D721Med (cell line): ENCODE measurements around the gene LENG1.
A peak's percentile ranks its signal among the peaks of the same experiment; 100 is the strongest.

ENCODE experiments used
- DNase-seq: peaks from one replicate; pipeline ENCODE4 v3.0.0; 2011; ENCODE audit warnings: low spot score; ENCODE audit not compliant: insufficient read length
- FAIRE-seq: peaks from 2 replicates; lab custom pipeline; 2011; peaks lifted over from hg19 to GRCh38; lab: Jason Lieb, UNC
- CTCF ChIP-seq: IDR thresholded peaks from 2 replicates; pipeline ENCODE4 v1.5.1; 2012; ENCODE audit warnings: mild to moderate bottlenecking, control low read depth; ENCODE audit not compliant: insufficient read depth; ENCODE audit errors: missing control alignments

Gene LENG1

GRCh38 chr19:54193011-54193410 lies 33.5 kb upstream of the LENG1 start:
- FAIRE-seq (no peak), DNase-seq (no peak)
- TF ChIP-seq CTCF = no peak

GRCh38 chr19:54191811-54192453 lies 32.4 kb upstream of the LENG1 start:
- DNase-seq (no peak), FAIRE-seq (no peak)
- TF ChIP-seq CTCF = no peak

- no peak for FAIRE-seq
- no peak for DNase-seq
- no peak for TF ChIP-seq CTCF
Measured at GRCh38 chr19:54191011-54191810, 31.7 kb upstream of the LENG1 start, which contains the start of gene TSEN34. Gene TSEN34, plus strand, starts transcription at chr19:54191308. Its CDS starts 57 bp downstream, at chr19:54191365.

GRCh38 chr19:54190503-54191010 lies 31.0 kb upstream of the LENG1 start:
- DNase-seq (no peak), FAIRE-seq (no peak)
- no peak for TF ChIP-seq CTCF

- FAIRE-seq (no peak), DNase-seq (no peak)
- TF ChIP-seq CTCF = no peak
Measured at GRCh38 chr19:54189735-54190502, 30.4 kb upstream of the LENG1 start.

- TF ChIP-seq CTCF = peak; percentile 26
- DNase-seq (peak; percentile 83), FAIRE-seq (no peak)
Measured at GRCh38 chr19:54189145-54189734, 29.7 kb upstream of the LENG1 start, which contains the start of gene MBOAT7. Gene MBOAT7, minus strand, starts transcription at chr19:54189580. Its CDS starts 1,072 bp downstream, at chr19:54188508.
